ENCODE data around the gene HERPUD2.

- TF ChIP-seq CTCF (IDR thresholded peaks at IDR 0.05) (no peak), POLR2AphosphoS5 (IDR thresholded peaks at IDR 0.05) (no peak), POLR2A (IDR thresholded peaks at IDR 0.05) (no peak)
These were observed 27.3 kb upstream of the HERPUD2 start for GRCh38 chr7:35722054-35722849.
